ENCODE measurements around the gene RPA1.

DNA sequence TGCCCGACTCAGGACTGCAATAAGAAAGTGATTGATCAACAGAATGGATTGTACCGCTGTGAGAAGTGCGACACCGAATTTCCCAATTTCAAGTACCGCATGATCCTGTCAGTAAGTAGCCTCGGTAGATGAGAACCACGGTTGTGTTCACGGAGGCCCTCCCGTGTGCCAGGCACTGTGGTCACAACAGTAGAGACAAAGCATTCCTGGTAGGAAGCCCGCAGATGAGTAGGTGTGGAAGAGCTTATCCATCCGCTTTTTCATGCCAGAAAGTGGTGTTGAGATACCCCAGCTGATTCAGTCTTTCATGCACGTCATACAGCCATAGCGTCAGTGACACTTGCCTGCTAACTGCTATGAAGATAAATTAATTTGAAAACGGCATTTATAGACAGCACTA is 58.9 kb downstream of the RPA1 start:
- TF ChIP-seq, protein P1, sequence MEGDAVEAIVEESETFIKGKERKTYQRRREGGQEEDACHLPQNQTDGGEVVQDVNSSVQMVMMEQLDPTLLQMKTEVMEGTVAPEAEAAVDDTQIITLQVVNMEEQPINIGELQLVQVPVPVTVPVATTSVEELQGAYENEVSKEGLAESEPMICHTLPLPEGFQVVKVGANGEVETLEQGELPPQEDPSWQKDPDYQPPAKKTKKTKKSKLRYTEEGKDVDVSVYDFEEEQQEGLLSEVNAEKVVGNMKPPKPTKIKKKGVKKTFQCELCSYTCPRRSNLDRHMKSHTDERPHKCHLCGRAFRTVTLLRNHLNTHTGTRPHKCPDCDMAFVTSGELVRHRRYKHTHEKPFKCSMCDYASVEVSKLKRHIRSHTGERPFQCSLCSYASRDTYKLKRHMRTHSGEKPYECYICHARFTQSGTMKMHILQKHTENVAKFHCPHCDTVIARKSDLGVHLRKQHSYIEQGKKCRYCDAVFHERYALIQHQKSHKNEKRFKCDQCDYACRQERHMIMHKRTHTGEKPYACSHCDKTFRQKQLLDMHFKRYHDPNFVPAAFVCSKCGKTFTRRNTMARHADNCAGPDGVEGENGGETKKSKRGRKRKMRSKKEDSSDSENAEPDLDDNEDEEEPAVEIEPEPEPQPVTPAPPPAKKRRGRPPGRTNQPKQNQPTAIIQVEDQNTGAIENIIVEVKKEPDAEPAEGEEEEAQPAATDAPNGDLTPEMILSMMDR (IDR thresholded peaks at IDR 0.05; ENCODE audit: control extremely low read depth in 1 of 3, insufficient read depth in 1 of 3, low read depth in 1 of 3, low read length in 3 of 3), result no peak
- no peak for TF ChIP-seq POLR2A (IDR thresholded peaks at IDR 0.05; ENCODE audit: control extremely low read depth in 1 of 2, low read depth in 2 of 2, low read length in 2 of 2)
- TF ChIP-seq, protein P2, sequence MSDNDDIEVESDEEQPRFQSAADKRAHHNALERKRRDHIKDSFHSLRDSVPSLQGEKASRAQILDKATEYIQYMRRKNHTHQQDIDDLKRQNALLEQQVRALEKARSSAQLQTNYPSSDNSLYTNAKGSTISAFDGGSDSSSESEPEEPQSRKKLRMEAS (IDR thresholded peaks at IDR 0.05), result no peak
- TF ChIP-seq, protein P3, sequence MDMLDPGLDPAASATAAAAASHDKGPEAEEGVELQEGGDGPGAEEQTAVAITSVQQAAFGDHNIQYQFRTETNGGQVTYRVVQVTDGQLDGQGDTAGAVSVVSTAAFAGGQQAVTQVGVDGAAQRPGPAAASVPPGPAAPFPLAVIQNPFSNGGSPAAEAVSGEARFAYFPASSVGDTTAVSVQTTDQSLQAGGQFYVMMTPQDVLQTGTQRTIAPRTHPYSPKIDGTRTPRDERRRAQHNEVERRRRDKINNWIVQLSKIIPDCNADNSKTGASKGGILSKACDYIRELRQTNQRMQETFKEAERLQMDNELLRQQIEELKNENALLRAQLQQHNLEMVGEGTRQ (IDR thresholded peaks at IDR 0.05; ENCODE audit: low read length), result no peak

Data from H1 (cell line).